ENCODE data around the gene EFCAB5.
"Not testable (repeated sequence)": the region's sequence is repeated elsewhere in the genome, so short reads cannot be mapped to it uniquely, and the experiment has no call there.

EFCAB5 gene

GRCh38 chr17:30084788-30085187, 143.4 kb downstream of the EFCAB5 start:
- H3K27ac ChIP-seq (ENCODE audit: low read length): no peak overlapping the region
- H3K9me3 ChIP-seq (ENCODE audit: control insufficient read depth in 1 of 2, low read length in 2 of 2): no peaks in the 10 kb centered on the region
- no peaks in the 10 kb centered on the region for H3K36me3 ChIP-seq (ENCODE audit: control insufficient read depth in 1 of 2, insufficient read depth in 2 of 2, low read length in 2 of 2)
- no peaks in the 10 kb centered on the region for H3K4me1 ChIP-seq (ENCODE audit: control insufficient read depth in 1 of 2, insufficient read depth in 2 of 2, low read length in 2 of 2)
- no peaks in the 10 kb centered on the region for H3K27me3 ChIP-seq (ENCODE audit: low read depth, low read length)
- H3K4me3 ChIP-seq (ENCODE audit: low read depth in 1 of 2, low read length in 2 of 2): no peak overlapping the region

GRCh38 chr17:30086896-30087295, 145.5 kb downstream of the EFCAB5 start:
- Histone ChIP-seq H3K27ac (ENCODE audit: low read length) (no peak overlapping the region), H3K4me3 (ENCODE audit: low read depth in 1 of 2, low read length in 2 of 2) (no peak overlapping the region), H3K36me3 (ENCODE audit: control insufficient read depth in 1 of 2, insufficient read depth in 2 of 2, low read length in 2 of 2) (no peaks in the 10 kb centered on the region), H3K9me3 (ENCODE audit: control insufficient read depth in 1 of 2, low read length in 2 of 2) (no peaks in the 10 kb centered on the region), H3K4me1 (ENCODE audit: control insufficient read depth in 1 of 2, insufficient read depth in 2 of 2, low read length in 2 of 2) (no peaks in the 10 kb centered on the region), H3K27me3 (ENCODE audit: low read depth, low read length) (no peaks in the 10 kb centered on the region)

- not testable (repeated sequence) for H3K4me1 ChIP-seq (ENCODE audit: control insufficient read depth in 1 of 2, insufficient read depth in 2 of 2, low read length in 2 of 2); H3K27ac ChIP-seq (ENCODE audit: low read length); H3K36me3 ChIP-seq (ENCODE audit: control insufficient read depth in 1 of 2, insufficient read depth in 2 of 2, low read length in 2 of 2); H3K4me3 ChIP-seq (ENCODE audit: low read depth in 1 of 2, low read length in 2 of 2); H3K27me3 ChIP-seq (ENCODE audit: low read depth, low read length); H3K9me3 ChIP-seq (ENCODE audit: control insufficient read depth in 1 of 2, low read length in 2 of 2)
These were observed 146.0 kb downstream of the EFCAB5 start for GRCh38 chr17:30087431-30087830.

- no peaks in the 10 kb centered on the region for H3K27me3 ChIP-seq (ENCODE audit: low read depth, low read length)
- H3K4me3 ChIP-seq (ENCODE audit: low read depth in 1 of 2, low read length in 2 of 2): no peak overlapping the region
- H3K9me3 ChIP-seq (ENCODE audit: control insufficient read depth in 1 of 2, low read length in 2 of 2): no peaks in the 10 kb centered on the region
- H3K27ac ChIP-seq (ENCODE audit: low read length): no peak overlapping the region
- H3K4me1 ChIP-seq (ENCODE audit: control insufficient read depth in 1 of 2, insufficient read depth in 2 of 2, low read length in 2 of 2): peaks cover 0 to 7% of the 10 kb centered on the region in 2 donors
- H3K36me3 ChIP-seq (ENCODE audit: control insufficient read depth in 1 of 2, insufficient read depth in 2 of 2, low read length in 2 of 2): no peaks in the 10 kb centered on the region
These were observed 149.8 kb downstream of the EFCAB5 start for GRCh38 chr17:30091121-30091670.

GRCh38 chr17:30091771-30092170, 150.3 kb downstream of the EFCAB5 start:
- H3K27ac ChIP-seq (ENCODE audit: low read length): no peak overlapping the region
- H3K36me3 ChIP-seq (ENCODE audit: control insufficient read depth in 1 of 2, insufficient read depth in 2 of 2, low read length in 2 of 2): no peaks in the 10 kb centered on the region
- no peak overlapping the region for H3K4me3 ChIP-seq (ENCODE audit: low read depth in 1 of 2, low read length in 2 of 2)
- peaks cover 0 to 7% of the 10 kb centered on the region in 2 donors for H3K4me1 ChIP-seq (ENCODE audit: control insufficient read depth in 1 of 2, insufficient read depth in 2 of 2, low read length in 2 of 2)
- H3K27me3 ChIP-seq (ENCODE audit: low read depth, low read length): no peaks in the 10 kb centered on the region
- no peaks in the 10 kb centered on the region for H3K9me3 ChIP-seq (ENCODE audit: control insufficient read depth in 1 of 2, low read length in 2 of 2)

GRCh38 chr17:30092886-30093285, 151.5 kb downstream of the EFCAB5 start:
- Histone ChIP-seq H3K4me3 (ENCODE audit: low read depth in 1 of 2, low read length in 2 of 2) (no peak overlapping the region), H3K4me1 (ENCODE audit: control insufficient read depth in 1 of 2, insufficient read depth in 2 of 2, low read length in 2 of 2) (peaks cover 0 to 7% of the 10 kb centered on the region in 2 donors), H3K9me3 (ENCODE audit: control insufficient read depth in 1 of 2, low read length in 2 of 2) (no peaks in the 10 kb centered on the region), H3K27ac (ENCODE audit: low read length) (no peak overlapping the region), H3K36me3 (ENCODE audit: control insufficient read depth in 1 of 2, insufficient read depth in 2 of 2, low read length in 2 of 2) (no peaks in the 10 kb centered on the region), H3K27me3 (ENCODE audit: low read depth, low read length) (no peaks in the 10 kb centered on the region)

GRCh38 chr17:30093463-30094147, 152.2 kb downstream of the EFCAB5 start:
- Histone ChIP-seq H3K27me3 (ENCODE audit: low read depth, low read length) (no peaks in the 10 kb centered on the region), H3K27ac (ENCODE audit: low read length) (no peak overlapping the region), H3K9me3 (ENCODE audit: control insufficient read depth in 1 of 2, low read length in 2 of 2) (no peaks in the 10 kb centered on the region), H3K36me3 (ENCODE audit: control insufficient read depth in 1 of 2, insufficient read depth in 2 of 2, low read length in 2 of 2) (no peaks in the 10 kb centered on the region), H3K4me1 (ENCODE audit: control insufficient read depth in 1 of 2, insufficient read depth in 2 of 2, low read length in 2 of 2) (peaks cover 0 to 7% of the 10 kb centered on the region in 2 donors), H3K4me3 (ENCODE audit: low read depth in 1 of 2, low read length in 2 of 2) (no peak overlapping the region)

GRCh38 chr17:30095507-30096244, 154.2 kb downstream of the EFCAB5 start:
- Histone ChIP-seq H3K36me3 (ENCODE audit: control insufficient read depth in 1 of 2, insufficient read depth in 2 of 2, low read length in 2 of 2) (no peaks in the 10 kb centered on the region), H3K9me3 (ENCODE audit: control insufficient read depth in 1 of 2, low read length in 2 of 2) (no peaks in the 10 kb centered on the region), H3K4me1 (ENCODE audit: control insufficient read depth in 1 of 2, insufficient read depth in 2 of 2, low read length in 2 of 2) (peaks cover 0 to 7% of the 10 kb centered on the region in 2 donors), H3K27ac (ENCODE audit: low read length) (no peak overlapping the region), H3K27me3 (ENCODE audit: low read depth, low read length) (no peaks in the 10 kb centered on the region), H3K4me3 (ENCODE audit: low read depth in 1 of 2, low read length in 2 of 2) (no peak overlapping the region)

- H3K9me3 ChIP-seq (ENCODE audit: control insufficient read depth in 1 of 2, low read length in 2 of 2): no peaks in the 10 kb centered on the region
- no peak overlapping the region for H3K4me3 ChIP-seq (ENCODE audit: low read depth in 1 of 2, low read length in 2 of 2)
- H3K27ac ChIP-seq (ENCODE audit: low read length): no peak overlapping the region
- H3K27me3 ChIP-seq (ENCODE audit: low read depth, low read length): no peaks in the 10 kb centered on the region
- no peaks in the 10 kb centered on the region for H3K36me3 ChIP-seq (ENCODE audit: control insufficient read depth in 1 of 2, insufficient read depth in 2 of 2, low read length in 2 of 2)
- H3K4me1 ChIP-seq (ENCODE audit: control insufficient read depth in 1 of 2, insufficient read depth in 2 of 2, low read length in 2 of 2): peaks cover 0 to 4% of the 10 kb centered on the region in 2 donors
These were observed 160.4 kb downstream of the EFCAB5 start for GRCh38 chr17:30101686-30102390.

- no peaks in the 10 kb centered on the region for H3K36me3 ChIP-seq (ENCODE audit: control insufficient read depth in 1 of 2, insufficient read depth in 2 of 2, low read length in 2 of 2)
These were observed 162.5 kb downstream of the EFCAB5 start for GRCh38 chr17:30103921-30104320.

More at GRCh38 chr17:30103921-30104320, 162.5 kb downstream of the EFCAB5 start:
- H3K4me1 ChIP-seq (ENCODE audit: control insufficient read depth in 1 of 2, insufficient read depth in 2 of 2, low read length in 2 of 2): peaks cover 0 to 4% of the 10 kb centered on the region in 2 donors
- H3K9me3 ChIP-seq (ENCODE audit: control insufficient read depth in 1 of 2, low read length in 2 of 2): no peaks in the 10 kb centered on the region
- H3K27me3 ChIP-seq (ENCODE audit: low read depth, low read length): no peaks in the 10 kb centered on the region
- H3K27ac ChIP-seq (ENCODE audit: low read length): no peak overlapping the region
- H3K4me3 ChIP-seq (ENCODE audit: low read depth in 1 of 2, low read length in 2 of 2): no peak overlapping the region

Measured in muscle layer of duodenum (tissue), 2 donors.